ENCODE measurements around the gene CALML3. TPM values are rescaled to one million over a fixed set of nuclear protein-coding genes. Genes with fewer than 3 reads are reported as not detected.

The CALML3 gene
- total RNA-seq, 1 experiment from 2014 or later, result not detected

DNA sequence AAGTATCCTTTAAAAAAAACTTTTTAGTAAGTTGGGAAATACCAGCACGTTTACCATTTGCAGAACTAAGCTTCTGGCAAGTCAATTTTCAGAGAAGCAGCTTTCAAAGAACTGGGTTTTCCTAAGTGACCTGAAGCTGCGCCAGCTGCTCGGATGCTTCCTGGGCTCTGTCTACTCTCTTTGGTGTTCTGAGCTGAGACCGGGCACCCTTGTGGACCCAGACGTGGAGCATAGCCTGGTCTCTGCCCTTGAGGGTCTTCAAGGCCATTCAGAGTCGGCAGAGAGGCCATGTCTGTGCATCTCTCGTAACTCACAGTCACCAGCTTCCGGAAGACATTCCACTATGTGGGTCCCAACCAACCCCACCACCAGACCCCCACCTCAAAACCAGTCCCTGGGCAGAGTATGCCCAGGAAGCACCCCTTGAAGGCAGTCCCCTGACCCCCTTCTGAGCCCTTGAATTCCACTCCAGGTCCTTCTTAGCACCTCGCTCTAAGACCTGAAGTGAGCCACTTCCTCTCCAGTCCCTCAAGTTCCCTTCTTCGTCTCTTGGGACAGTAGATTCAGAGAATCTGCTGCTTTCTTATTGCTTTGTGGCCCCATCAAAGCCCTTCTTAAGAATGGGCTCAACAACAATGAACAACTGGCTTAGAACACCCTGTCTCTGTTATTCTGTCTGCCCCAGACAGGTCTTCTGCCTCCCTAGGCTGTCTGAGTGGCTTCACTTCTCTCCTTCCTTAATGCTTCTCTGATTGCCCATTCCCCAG is 33.9 kb upstream of the CALML3 start:
- Histone ChIP-seq H3K9ac (ENCODE audit: low read length) (no peak overlapping the region), H3K4me3 (ENCODE audit: low read length) (no peak overlapping the region), H2AFZ (ENCODE audit: low read length) (no peak overlapping the region), H3K27me3 (ENCODE audit: low read length) (no peaks in the 10 kb centered on the region), H3K9me2 (replicated peaks; ENCODE audit: low read length) (no peaks in the 10 kb centered on the region), H3K4me1 (ENCODE audit: insufficient read depth, low read length) (peaks cover 23% of the 10 kb centered on the region), H3K9me3 (ENCODE audit: low read length) (no peaks in the 10 kb centered on the region), H3K79me2 (ENCODE audit: low read length) (no peaks in the 10 kb centered on the region), H3K36me3 (ENCODE audit: low read depth, low read length) (no peaks in the 10 kb centered on the region), H3F3A (ENCODE audit: low read length, unreplicated experiment) (no peaks in the 10 kb centered on the region), H4K20me1 (ENCODE audit: low read length) (no peaks in the 10 kb centered on the region), H3K27ac (ENCODE audit: low read length) (no peak overlapping the region), H3K4me2 (ENCODE audit: low read length) (no peak overlapping the region)
- DNase-seq (no peak), ATAC-seq (no peak)
- intact Hi-C loops (cut with micrococcal nuclease), result no loop called here
- POLR2A ChIA-PET (ENCODE audit: unreplicated experiment), result no interaction called here
- TF ChIP-seq, protein P1, sequence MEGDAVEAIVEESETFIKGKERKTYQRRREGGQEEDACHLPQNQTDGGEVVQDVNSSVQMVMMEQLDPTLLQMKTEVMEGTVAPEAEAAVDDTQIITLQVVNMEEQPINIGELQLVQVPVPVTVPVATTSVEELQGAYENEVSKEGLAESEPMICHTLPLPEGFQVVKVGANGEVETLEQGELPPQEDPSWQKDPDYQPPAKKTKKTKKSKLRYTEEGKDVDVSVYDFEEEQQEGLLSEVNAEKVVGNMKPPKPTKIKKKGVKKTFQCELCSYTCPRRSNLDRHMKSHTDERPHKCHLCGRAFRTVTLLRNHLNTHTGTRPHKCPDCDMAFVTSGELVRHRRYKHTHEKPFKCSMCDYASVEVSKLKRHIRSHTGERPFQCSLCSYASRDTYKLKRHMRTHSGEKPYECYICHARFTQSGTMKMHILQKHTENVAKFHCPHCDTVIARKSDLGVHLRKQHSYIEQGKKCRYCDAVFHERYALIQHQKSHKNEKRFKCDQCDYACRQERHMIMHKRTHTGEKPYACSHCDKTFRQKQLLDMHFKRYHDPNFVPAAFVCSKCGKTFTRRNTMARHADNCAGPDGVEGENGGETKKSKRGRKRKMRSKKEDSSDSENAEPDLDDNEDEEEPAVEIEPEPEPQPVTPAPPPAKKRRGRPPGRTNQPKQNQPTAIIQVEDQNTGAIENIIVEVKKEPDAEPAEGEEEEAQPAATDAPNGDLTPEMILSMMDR (conservative IDR thresholded peaks at IDR 0.05; ENCODE audit: low read depth, low read length), result no peak
- TF ChIP-seq EZH2phosphoT487 (IDR thresholded peaks at IDR 0.05; ENCODE audit: borderline replicate concordance, low read length) (no peak), EZH2 (IDR thresholded peaks at IDR 0.05; ENCODE audit: low read length, unreplicated experiment) (no peak)
- no TSS peak for BruUV-seq (replicated peaks)
- CTCF ChIA-PET, result no interaction called here

DNA sequence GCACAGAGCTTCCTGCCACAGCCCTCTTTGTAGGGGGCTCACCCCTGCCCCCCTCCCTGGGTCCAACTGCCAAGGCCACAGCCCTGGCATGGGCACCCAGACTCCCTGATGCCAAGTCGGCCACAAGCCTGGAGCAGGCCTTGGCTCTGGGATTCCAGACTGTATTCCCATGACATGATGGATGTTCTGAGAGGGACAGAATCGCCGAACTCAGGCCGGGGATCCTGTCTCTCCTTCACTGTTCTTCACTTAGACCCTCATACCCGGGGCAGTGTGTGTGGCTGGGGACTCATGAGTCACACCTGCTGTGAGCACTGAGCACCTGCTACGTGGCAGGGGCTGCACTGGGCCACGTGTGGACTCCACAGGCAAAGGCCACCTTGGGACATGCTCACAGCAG is 33.3 kb upstream of the CALML3 start:
- Histone ChIP-seq H3F3A (ENCODE audit: low read length, unreplicated experiment) (no peaks in the 10 kb centered on the region), H3K9ac (ENCODE audit: low read length) (no peak overlapping the region), H3K27me3 (ENCODE audit: low read length) (no peaks in the 10 kb centered on the region), H3K4me3 (ENCODE audit: low read length) (no peak overlapping the region), H3K79me2 (ENCODE audit: low read length) (no peaks in the 10 kb centered on the region), H3K27ac (ENCODE audit: low read length) (no peak overlapping the region), H3K4me1 (ENCODE audit: insufficient read depth, low read length) (peaks cover 23% of the 10 kb centered on the region), H3K9me3 (ENCODE audit: low read length) (no peaks in the 10 kb centered on the region), H3K9me2 (replicated peaks; ENCODE audit: low read length) (no peaks in the 10 kb centered on the region), H3K36me3 (ENCODE audit: low read depth, low read length) (no peaks in the 10 kb centered on the region), H2AFZ (ENCODE audit: low read length) (no peak overlapping the region), H3K4me2 (ENCODE audit: low read length) (no peak overlapping the region), H4K20me1 (ENCODE audit: low read length) (no peaks in the 10 kb centered on the region)
- DNase-seq (no peak), ATAC-seq (no peak)
- ChIA-PET CTCF (no interaction called here), POLR2A (ENCODE audit: unreplicated experiment) (no interaction called here)
- no TSS peak for BruUV-seq (replicated peaks)
- no peak for TF ChIP-seq EZH2phosphoT487 (IDR thresholded peaks at IDR 0.05; ENCODE audit: borderline replicate concordance, low read length)
- TF ChIP-seq, protein P1 (conservative IDR thresholded peaks at IDR 0.05; ENCODE audit: low read depth, low read length), result no peak
- TF ChIP-seq EZH2 (IDR thresholded peaks at IDR 0.05; ENCODE audit: low read length, unreplicated experiment), result no peak
- intact Hi-C loops (cut with micrococcal nuclease), result no loop called here

DNA sequence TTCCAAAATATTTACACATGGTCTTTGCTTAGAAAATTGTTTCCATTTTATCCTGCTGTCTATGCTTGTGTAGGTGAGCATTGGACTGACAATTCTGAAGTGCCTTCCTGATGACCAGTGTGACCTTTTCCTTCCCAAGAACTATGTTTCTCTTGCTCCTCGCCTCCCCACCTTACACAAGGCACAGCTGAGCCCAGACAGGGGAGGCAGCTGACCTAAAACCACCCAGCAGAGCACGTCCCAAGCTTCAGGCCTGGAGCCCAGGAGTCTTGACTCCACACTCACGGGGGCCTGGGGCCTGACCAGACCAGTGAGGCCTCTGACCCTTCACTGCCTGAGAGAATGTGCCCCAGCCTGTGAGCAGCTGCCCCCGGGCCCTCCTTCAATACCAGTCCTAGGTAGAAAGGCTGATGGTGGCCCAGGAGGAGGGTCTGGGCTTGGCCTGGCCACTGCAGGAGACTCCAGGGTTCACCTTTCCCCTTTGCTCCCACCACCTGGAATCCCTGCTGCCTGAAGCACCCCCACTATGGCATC is 32.4 kb upstream of the CALML3 start:
- Histone ChIP-seq H4K20me1 (ENCODE audit: low read length) (no peaks in the 10 kb centered on the region), H3K4me1 (ENCODE audit: insufficient read depth, low read length) (peaks cover 23% of the 10 kb centered on the region), H2AFZ (ENCODE audit: low read length) (no peak overlapping the region), H3K4me3 (ENCODE audit: low read length) (no peak overlapping the region), H3K27ac (ENCODE audit: low read length) (no peak overlapping the region), H3K9me2 (replicated peaks; ENCODE audit: low read length) (no peaks in the 10 kb centered on the region), H3K9me3 (ENCODE audit: low read length) (no peaks in the 10 kb centered on the region), H3K79me2 (ENCODE audit: low read length) (no peaks in the 10 kb centered on the region), H3F3A (ENCODE audit: low read length, unreplicated experiment) (no peaks in the 10 kb centered on the region), H3K4me2 (ENCODE audit: low read length) (no peak overlapping the region), H3K27me3 (ENCODE audit: low read length) (no peaks in the 10 kb centered on the region), H3K36me3 (ENCODE audit: low read depth, low read length) (no peaks in the 10 kb centered on the region), H3K9ac (ENCODE audit: low read length) (no peak overlapping the region)
- no TSS peak for BruUV-seq (replicated peaks)
- CTCF ChIA-PET, result no interaction called here
- DNase-seq (no peak), ATAC-seq (no peak)
- TF ChIP-seq, protein P1 (conservative IDR thresholded peaks at IDR 0.05; ENCODE audit: low read depth, low read length), result no peak
- no peak for TF ChIP-seq EZH2 (IDR thresholded peaks at IDR 0.05; ENCODE audit: low read length, unreplicated experiment)
- no peak for TF ChIP-seq EZH2phosphoT487 (IDR thresholded peaks at IDR 0.05; ENCODE audit: borderline replicate concordance, low read length)
- intact Hi-C loops (cut with micrococcal nuclease), result no loop called here
- POLR2A ChIA-PET (ENCODE audit: unreplicated experiment), result no interaction called here

All from PC-3 (cell line).